Measurements from ENCODE around the gene USP34. TPM values are rescaled to one million over a fixed set of nuclear protein-coding genes. Genes with fewer than 3 reads are reported as not detected.

The USP34 gene
- total RNA-seq, 6 experiments from 2014 or later, result 33.3 to 57.1 (median 41.5) TPM

DNA sequence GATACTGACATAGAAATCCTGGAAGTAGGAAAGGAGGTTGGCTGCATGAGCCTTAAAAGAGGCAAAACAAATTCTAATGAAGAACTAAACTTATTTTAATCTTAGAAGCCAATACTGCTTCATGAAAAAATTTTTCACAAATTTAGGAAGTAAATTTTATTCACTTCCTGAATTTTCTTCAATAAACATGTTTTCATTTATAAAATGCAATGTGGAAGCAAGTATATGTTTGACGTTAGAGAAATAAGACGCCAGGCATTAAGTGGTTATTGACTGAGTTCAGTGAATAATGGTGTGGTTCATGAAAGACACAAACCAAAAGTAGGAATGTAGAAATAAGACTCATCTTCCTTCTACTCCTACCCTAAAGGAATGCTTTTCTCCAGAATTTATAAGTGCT lies 136.4 kb downstream of the USP34 start:
- Histone ChIP-seq H3K4me1 (no peaks in the 10 kb centered on the region), H3K4me3 (no peak overlapping the region), H3K9me3 (no peaks in the 10 kb centered on the region), H3K36me3 (peaks cover 0 to 31% (median 0%) of the 10 kb centered on the region in 4 donors), H3K27ac (no peak overlapping the region), H3K27me3 (no peaks in the 10 kb centered on the region)
- intact Hi-C loops (cut with DNase I), result no loop called here
- WGBS (ENCODE audit: insufficient coverage, low coverage, low lambda C conversion rate, missing lambda C conversion rate), result 75% methylated on average over 2 of the region's 2 CpGs
- TF ChIP-seq, protein P1, sequence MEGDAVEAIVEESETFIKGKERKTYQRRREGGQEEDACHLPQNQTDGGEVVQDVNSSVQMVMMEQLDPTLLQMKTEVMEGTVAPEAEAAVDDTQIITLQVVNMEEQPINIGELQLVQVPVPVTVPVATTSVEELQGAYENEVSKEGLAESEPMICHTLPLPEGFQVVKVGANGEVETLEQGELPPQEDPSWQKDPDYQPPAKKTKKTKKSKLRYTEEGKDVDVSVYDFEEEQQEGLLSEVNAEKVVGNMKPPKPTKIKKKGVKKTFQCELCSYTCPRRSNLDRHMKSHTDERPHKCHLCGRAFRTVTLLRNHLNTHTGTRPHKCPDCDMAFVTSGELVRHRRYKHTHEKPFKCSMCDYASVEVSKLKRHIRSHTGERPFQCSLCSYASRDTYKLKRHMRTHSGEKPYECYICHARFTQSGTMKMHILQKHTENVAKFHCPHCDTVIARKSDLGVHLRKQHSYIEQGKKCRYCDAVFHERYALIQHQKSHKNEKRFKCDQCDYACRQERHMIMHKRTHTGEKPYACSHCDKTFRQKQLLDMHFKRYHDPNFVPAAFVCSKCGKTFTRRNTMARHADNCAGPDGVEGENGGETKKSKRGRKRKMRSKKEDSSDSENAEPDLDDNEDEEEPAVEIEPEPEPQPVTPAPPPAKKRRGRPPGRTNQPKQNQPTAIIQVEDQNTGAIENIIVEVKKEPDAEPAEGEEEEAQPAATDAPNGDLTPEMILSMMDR (IDR thresholded peaks at IDR 0.05), result no peak
- TF ChIP-seq POLR2A (IDR thresholded peaks at IDR 0.05), result no peak
- ATAC-seq (no peak), DNase-seq (no peak)

DNA sequence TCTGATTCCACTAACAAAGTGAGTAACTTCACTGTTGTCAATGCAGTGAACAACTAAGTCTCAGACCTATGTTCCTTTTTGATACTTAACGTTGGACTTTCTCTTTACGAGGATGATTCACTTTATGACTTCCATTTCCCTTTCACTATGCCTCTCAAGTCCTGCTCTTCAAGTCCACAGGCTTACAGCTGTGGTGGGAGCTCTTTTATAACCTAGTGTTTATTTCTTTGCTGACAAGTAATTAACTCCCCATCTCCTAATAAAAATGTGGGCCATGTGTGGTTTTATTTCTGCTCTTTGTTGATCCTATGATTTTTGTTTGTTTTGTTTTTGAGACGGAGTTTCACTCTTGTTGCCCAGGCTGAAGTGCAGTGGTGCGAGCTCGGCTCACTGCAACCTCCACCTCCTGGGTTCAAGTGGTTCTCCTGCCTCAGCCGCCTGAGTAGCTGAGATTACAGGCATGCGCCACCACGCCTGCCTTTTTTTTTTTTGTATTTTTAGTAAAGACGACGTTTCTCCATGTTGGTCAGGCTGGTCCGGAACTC lies 142.1 kb downstream of the USP34 start:
- TF ChIP-seq POLR2A (IDR thresholded peaks at IDR 0.05), result no peak
- TF ChIP-seq, protein P1 (IDR thresholded peaks at IDR 0.05), result no peak
- intact Hi-C loops (cut with DNase I), result no loop called here
- Histone ChIP-seq H3K9me3 (no peaks in the 10 kb centered on the region), H3K36me3 (peaks cover 0 to 22% (median 2%) of the 10 kb centered on the region in 4 donors), H3K27me3 (no peaks in the 10 kb centered on the region), H3K4me1 (no peaks in the 10 kb centered on the region), H3K4me3 (no peak overlapping the region), H3K27ac (no peak overlapping the region)
- 95% methylated on average over 11 of the region's 11 CpGs for WGBS (ENCODE audit: insufficient coverage, low coverage, low lambda C conversion rate, missing lambda C conversion rate)
- DNase-seq (no peak), ATAC-seq (no peak)

DNA sequence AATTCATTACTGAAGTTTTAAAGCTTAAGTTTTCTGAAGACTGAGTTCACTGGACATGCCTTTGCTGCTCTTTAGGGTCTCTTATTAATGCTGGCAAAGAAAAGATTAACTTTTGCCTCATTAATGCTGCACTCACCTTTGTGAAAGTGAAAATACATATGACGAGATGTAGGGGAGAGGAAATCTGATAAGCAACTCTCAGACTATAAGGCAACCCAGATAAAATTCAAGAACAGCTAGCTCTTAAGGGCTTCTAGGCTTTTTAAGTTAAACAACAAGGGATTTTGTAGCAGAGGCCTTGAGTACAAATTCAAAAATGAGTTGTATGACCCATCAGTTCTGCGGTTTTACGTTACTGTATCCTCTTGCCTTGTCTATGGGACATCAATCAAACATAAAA lies 143.7 kb downstream of the USP34 start:
- ATAC-seq (peak in 1 of 4 donors; percentile 23), DNase-seq (no peak)
- TF ChIP-seq POLR2A (IDR thresholded peaks at IDR 0.05), result no peak
- TF ChIP-seq, protein P1 (IDR thresholded peaks at IDR 0.05), result no peak
- Histone ChIP-seq H3K9me3 (no peaks in the 10 kb centered on the region), H3K27me3 (no peaks in the 10 kb centered on the region), H3K4me3 (no peak overlapping the region), H3K4me1 (no peaks in the 10 kb centered on the region), H3K27ac (no peak overlapping the region), H3K36me3 (peaks cover 0 to 22% (median 4%) of the 10 kb centered on the region in 4 donors)
- 92% methylated on average over 3 of the region's 3 CpGs for WGBS (ENCODE audit: insufficient coverage, low coverage, low lambda C conversion rate, missing lambda C conversion rate)
- intact Hi-C loops (cut with DNase I), result no loop called here

DNA sequence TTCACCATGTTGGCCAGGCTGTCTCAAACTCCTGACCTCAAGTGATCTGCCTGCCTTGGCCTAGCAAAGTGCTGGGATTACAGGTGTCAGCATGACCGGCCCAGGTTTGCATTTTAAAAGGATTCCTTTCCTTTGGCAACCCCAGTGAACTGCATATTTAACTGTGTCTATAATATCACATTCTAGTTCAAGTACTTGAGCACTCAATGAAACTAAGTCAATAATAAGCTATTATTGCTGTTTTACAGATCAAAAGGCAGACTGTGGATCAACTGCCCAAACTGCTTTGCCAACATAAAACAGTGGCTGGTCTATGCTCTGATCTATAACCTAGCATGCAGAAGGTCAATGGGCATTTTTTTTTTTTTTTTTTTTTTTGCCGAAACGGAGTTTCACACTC lies 144.5 kb downstream of the USP34 start:
- no peak for DNase-seq
- Histone ChIP-seq H3K27ac (no peak overlapping the region), H3K27me3 (no peaks in the 10 kb centered on the region), H3K4me3 (no peak overlapping the region), H3K4me1 (no peaks in the 10 kb centered on the region), H3K36me3 (peaks cover 0 to 22% (median 4%) of the 10 kb centered on the region in 4 donors), H3K9me3 (no peaks in the 10 kb centered on the region)
- TF ChIP-seq, protein P1 (IDR thresholded peaks at IDR 0.05), result no peak
- no peak for TF ChIP-seq POLR2A (IDR thresholded peaks at IDR 0.05)
- ATAC-seq, result peak; percentile 33 to 77 (median 54)
- 38% methylated on average over 3 of the region's 3 CpGs for WGBS (ENCODE audit: insufficient coverage, low coverage, low lambda C conversion rate, missing lambda C conversion rate)
- intact Hi-C loops (cut with DNase I), result no loop called here
